NCI-H510A (cell line): Measurements from ENCODE around the gene R3HDM2.
"Not testable (repeated sequence)": the region's sequence is repeated elsewhere in the genome, so short reads cannot be mapped to it uniquely, and the experiment has no call there.

Experiments used
- DNase-seq: peaks from one replicate; lab custom pipeline; 2025; lab: John Stamatoyannopoulos, UW

R3HDM2 gene

DNA sequence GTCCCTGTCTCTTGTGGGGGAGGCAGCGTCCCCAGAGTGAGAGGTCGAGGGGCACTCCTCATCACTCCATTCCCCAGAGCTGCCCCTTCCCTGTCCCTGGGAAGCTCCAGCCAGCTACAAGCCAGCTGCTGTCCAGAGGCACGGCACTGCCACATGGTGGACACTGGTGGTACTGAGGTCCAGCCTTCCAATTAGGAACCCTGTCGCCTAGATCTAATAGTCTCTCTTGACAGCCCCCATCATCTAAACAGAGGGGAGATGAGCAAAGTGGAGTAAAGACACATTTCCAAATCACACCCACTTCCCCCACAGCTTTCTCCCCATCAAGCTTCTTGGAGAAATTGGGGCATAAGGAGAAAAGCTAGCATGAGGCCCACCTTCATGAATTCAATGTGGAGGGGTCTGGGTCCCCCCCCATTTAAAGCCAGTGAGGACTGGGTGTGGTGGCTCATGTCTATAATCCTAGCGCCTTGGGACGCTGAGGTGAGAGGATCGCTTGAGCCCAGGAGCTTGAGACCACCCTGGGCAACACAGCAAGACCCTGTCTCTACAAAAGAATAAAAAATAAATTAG lies 22.2 kb upstream of the R3HDM2 start:
- peak; percentile 40 for DNase-seq

DNA sequence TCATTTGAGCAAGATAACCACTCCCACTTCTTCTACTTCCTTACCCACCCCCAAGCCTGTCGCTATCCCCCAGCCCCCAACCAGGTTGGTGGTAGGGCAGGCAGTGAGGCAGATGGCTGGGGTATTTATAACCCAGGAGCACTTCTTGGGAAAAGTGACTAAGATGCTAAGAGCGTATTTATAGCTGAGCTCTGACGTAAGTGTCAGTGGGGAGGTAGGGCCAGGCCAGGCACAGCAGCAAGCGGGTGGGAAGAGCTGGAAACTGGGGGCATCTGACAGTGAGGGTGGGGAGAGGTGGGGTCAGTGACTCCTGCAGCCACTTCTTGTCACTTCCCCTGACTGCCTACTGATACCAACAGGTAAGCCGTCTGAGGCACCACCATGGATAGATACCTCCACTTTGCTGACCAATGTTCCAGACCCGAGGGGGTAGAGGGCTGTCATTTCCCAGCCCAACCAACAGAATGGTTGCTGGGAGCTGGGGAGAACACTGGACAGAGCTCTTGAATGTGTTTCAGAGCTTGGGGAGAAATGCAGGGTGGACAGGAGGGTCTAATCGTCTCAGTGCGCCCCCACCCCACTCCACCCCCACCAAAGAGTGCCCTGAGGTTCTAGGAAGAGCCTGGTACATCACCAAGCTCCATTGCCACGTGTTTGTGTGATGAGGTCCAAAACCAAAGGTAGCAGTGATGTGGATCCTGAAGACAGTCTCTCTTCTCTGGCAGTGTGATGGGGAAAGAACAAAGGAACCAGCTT lies 21.5 kb upstream of the R3HDM2 start:
- DNase-seq = no peak

DNA sequence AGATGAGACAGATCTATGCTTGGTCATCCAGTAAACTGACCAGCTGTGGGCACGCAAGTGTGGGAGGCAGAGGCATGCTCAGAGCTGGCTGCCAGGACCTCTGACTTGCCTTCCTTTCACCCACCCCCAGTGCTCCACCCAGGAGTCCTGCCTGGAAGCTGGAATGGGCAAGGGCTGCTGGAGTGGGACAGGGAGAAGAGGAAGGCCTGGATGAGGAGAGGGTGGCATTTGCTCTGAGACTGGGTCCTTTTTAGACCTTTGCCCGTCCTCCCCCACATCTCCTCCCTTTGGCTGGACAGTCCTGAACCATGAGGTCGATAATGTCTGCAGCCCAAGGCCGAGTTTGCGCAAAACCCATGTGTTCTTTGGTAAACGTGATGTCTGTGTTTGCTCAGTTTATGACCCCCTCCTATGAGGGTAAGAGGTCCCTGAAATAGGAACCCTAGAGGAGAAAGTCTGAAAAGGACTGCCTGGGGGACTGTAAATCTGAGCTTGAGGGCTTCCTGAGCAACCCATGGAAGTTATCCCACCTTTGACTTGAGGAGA lies 20.5 kb upstream of the R3HDM2 start:
- DNase-seq = no peak

DNA sequence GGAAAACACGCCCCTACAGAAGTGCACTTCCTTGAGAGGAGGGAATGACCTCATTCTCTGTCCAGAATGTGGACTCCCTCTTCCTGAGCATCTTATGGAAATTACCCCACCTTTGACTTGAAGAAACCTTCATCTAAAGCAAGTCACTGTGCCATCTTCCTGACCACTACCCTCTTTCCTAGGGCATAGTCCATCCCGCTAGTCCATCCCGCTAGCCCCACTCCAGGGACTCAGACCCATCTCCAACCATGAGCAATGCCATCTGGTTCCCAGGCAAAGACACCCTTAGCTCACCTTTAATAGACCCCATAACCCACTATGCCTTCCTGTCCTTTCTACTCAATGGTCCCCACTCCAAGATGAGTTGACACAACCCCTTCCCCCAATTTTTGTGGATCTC lies 19.2 kb upstream of the R3HDM2 start:
- no peak for DNase-seq

DNA sequence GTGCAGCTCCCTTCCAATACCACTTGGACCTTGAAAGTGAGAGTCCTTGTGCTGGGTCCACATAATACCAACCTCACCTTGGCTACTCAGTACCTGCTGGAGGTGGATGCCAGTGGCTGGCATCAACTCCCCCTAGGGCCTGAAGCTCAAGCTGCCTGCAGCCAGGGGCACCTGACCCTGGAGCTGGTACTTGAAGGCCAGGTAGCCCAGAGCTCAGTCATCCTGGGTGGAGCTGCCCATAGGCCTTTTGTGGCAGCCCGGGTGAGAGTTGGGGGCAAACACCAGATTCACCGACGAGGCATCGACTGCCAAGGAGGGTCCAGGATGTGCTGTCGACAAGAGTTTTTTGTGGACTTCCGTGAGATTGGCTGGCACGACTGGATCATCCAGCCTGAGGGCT lies 18.5 kb upstream of the R3HDM2 start:
- no peak for DNase-seq

DNA sequence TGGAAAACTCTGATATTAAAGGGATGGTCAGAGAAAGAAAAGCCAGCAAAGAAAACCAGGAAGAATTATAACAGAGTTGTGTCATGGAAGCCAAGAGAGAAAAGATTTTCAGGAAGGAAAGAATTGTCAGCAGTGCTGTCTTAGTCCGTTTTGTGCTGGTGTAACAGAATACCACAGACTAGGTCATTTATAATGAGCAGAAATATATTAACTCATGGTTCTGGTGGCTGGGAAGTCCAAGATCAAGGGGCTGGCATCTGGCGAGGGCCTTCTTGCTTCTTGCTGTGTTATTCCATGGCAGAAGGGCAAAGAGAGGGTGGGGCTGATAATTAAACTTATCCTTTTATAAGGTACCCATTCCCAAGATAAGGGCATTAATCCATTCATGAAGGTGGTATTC lies 17.8 kb upstream of the R3HDM2 start:
- no peak for DNase-seq

DNA sequence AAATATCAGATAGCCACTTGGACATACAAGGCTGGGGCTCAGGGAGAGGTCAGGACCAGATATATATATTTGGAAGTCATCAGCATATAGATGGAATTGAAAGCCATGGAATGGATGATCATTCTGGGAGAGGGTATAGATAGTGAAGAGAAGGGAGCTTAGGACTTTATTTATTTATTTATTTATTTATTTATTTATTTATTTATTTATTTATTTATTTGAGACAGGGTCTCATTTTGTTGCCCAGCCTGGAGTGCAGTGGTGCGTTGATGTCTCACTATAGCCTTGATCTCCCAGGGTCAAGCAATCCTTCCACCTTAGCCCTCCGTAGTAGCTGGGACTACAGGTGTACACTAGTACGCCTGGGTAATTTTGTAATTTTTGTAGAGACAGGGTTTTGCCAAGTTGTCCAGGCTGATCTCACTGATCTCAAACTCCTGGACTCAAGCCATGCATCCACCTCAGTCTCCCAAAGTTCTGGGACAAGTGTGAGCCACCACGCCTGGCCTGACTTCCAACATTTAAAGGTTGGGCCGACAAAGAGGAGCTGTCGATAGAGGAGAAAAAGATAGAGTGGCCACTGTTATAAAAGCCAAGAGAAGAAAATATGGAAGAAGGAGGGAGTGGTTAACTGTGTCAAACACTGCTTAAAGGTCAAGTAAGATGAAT lies 15.6 kb upstream of the R3HDM2 start:
- DNase-seq = no peak

DNA sequence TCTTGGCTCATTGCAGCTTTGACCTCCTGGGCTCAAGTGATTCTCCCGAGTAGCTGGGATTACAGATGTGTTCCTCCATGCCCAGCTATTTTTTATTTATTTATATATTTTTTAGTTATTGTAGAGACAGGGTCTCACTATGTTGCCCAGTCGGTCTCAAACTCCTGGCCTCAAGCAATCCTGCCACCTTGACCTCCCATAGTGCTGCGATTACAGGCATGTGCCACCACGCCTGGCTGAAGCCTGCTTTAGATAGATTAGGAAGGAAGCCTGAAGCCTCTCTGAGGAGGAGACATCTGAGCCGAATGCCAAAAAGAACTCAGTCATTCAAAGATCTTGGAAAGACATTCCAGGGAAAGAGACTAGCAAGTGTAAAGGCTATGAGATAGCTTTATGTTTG lies 13.9 kb upstream of the R3HDM2 start:
- DNase-seq = no peak

DNA sequence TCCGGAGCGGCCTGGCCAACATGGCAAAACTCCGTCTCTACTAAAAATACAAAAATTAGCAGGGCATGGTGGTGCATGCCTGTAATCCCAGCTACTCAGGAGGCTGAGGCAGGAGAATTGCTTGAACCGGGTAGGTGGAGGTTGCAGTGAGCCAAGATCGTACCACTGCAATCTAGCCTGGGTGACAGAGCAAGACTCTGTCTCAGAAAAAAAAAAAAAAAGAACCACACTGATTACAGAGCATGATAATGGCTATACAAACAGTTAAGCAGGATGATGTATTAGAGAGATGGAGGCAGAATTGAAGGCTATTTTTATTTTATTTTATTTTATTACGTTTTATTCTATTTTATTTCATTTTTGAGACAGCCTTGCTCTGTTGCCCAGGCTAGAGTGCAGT lies 13.5 kb upstream of the R3HDM2 start:
- not testable (repeated sequence) for DNase-seq

DNA sequence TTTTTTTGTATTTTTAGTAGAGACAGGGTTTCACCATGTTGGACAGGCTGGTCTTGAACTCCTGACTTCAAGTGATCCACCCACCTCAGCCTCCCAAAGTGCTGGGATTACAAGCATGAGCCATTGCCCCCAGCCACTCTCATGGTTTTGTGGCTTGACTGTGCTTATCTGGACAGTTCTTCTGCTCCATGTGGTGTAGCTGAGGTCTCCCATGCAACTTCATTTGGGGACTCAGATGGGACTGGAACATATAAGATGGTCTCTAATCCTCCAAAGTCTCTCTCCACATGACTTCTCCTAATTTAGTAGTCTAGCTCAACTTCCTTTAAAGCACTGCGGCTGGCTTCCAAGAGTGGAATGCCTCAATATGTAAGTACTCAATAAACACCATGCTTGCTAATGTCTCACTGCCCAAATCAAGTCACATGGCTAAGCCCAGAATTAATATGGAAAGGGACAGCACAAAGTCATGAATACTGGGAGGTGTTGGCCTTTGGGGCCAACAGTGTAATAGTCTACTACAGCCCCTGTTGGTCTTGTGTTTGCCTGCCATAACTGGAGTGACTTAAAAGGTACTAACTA lies 11.1 kb upstream of the R3HDM2 start:
- no peak for DNase-seq

DNA sequence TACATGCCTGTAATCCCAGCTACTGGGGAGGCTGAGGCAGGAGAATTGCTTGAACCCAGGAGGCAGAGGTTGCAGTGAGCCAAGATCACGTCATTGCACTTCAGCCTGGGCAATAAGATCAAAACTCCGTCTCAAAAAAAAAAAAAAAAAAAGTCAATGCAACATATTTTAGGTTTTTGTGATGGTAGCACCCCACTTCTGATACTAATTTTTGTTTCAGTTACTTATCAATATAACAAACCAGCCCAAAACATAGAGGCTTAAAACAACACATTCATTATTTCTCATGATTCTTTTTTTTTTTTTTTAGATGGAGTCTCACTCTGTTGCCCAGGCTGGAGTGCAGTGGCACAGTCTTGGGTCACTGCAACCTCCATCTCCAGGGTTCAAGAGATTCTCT lies 10.6 kb upstream of the R3HDM2 start:
- not testable (repeated sequence) for DNase-seq

DNA sequence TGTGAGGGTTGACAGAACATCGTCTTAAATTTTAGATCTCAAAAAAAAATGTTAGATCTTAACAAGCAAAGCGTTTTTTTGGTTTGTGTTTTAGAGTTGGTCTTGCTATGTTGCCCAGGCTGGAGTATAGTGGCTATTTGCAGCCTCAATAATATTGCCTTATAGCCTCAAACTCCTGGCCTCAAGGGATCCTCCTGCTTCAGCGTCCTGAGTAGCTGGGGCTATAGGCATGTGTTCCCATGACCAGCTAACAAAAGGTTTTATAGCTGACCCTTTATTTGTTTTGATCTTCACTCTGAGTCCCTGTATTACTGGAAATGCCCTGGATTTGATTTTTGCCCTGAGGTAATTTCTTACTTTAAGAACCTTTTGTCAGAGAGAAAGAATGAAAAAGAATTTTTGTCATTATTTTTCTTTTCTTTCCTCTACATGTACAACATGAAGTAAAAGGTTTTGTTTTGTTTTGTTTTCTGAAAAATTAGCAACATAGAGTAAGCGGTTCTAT lies 9.0 kb upstream of the R3HDM2 start:
- no peak for DNase-seq

DNA sequence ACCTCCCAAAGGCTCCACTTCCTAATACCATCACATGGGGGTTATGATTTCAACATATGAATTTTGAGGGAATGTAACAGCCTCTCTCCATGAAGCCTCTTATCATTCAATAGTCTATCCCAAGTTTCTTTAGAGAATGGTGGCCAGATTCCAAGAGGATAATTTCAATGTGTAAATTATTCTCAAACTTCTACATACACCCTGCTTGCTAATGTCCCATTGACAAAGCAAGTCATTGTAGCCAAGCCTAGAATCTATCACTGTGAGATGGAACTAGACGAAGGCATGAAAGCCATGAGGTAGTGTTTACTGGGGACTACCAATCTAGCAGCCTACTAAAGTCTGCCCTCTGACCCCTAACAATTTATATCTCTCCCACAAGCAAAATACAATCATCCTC lies 7.6 kb upstream of the R3HDM2 start:
- DNase-seq = no peak

DNA sequence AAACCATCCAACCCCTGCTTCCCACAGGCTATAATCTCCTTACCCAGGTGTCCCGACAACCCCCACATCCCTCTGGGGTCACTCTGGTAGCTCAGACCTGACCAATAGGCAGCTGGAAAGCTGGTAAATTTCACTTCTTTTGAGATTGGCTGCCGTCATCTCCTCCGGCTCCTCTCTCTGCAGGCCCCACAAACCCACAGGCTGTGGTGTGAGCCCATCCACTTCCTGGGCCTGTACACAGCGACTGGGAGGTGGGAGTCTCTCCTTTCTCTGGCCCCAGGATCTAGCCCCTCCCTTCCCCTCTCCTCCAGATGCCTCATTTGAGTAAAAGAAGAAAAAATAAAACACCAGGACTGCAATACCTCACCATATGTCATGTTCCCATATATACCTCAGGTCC lies 4.5 kb upstream of the R3HDM2 start:
- DNase-seq = no peak

DNA sequence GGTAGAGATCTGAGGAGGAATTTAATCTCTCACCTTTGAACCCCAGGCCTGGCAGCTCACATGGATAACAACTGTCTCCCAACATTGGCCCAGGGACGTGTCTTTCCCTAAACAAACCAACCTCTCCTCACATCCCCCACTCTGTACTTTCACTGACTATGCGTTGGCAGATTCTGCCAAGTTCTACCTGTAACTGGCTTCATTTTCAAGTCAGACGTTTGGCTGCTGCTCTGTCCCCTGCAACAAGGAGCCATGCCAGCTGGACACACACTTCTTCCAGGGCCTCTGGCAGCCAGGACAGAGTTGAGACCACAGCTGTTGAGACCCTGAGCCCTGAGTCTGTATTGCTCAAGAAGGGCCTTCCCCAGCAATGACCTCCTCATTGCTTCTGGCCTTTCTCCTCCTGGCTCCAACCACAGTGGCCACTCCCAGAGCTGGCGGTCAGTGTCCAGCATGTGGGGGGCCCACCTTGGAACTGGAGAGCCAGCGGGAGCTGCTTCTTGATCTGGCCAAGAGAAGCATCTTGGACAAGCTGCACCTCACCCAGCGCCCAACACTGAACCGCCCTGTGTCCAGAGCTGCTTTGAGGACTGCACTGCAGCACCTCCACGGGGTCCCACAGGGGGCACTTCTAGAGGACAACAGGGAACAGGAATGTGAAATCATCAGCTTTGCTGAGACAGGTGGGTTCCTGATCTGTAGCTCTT lies 3.8 kb upstream of the R3HDM2 start, which contains the start of gene INHBC:
Gene INHBC, plus strand, starts transcription at position 268 of the 707 bp plus-strand sequence. Its CDS starts 103 bp downstream, at position 371.
- DNase-seq = no peak

DNA sequence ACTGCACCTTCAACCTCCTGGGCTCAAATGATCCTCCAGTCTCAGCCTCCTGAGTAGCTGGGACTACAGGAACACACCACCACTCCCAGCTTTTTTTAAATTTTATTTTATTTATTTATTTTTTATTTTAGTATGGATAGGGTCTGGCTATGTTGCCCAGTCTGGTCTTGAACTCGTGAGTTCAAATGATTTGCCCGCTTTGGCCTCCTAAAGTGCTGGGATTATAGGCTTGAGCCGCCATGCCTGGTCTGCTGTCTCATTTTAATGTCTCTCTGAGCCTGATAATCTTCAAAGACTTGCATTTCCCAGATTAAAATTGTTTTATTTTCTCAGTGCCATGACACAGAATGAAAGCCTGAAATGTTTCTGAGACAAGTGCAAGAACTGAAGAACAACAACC lies 2.5 kb upstream of the R3HDM2 start:
- no peak for DNase-seq

DNA sequence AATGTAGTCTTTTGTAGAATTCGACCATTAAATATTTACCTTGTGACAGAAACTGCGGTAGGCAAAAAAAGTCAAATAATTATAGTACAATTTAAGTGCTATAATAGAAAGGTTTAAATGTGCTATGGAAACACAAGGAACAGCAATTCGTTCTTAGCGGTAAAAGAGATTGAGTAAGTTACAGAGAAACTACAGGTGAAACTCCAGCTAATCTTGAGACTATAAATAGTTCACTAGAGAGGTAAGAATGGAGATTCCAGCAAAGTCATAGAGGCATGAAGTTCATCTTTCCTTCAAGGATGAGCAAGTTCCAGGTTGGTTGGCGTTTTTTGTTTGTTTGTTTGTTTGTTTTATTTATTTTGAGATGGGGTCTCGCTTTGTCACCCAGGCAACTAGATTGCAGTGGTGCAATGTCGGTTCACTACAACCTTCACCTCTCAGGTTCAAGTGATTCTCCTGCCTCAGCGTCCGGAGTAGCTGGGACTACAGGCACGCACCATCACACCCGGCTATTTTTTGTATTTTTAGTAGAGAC lies 878 bp upstream of the R3HDM2 start:
- no peak for DNase-seq

DNA sequence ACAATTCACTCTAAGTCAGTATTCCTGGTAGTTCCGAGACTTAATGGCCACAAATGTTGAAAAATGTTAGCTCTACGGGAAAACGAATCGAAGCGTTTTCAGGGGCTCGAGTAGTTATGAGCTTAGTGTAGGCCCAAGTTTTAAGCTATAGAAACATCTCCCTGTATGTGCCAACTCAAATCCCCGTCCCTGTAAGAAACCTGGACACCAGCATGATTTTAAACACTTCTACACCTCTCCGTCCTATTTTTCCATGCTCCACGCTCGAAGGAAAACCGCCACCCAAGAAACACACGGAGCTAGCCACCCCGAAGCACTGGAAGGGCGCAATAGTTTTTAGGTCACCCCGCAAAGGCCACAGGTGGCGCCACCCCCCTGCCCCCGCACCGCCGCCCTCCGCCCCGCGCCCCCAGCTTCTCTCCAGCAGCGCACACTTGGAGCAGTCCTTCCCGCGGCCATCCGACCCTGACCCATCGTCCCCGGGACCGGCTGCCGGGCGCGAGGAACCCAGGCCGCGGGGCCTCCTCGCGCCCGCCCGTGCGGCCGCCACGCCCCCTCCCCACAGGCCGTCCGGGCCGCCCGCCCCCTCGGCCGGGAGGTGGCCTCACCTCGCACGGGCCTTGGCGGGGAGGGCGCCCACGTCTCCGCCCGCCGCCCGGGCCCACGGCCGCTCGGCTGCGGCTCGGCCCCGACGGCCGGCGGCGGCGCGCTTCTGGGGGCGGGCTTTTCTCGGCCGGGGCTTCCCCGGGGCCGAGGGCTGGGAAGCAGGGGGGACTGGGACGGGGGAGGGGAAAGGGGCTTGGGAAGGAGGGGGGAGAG lies 522 bp downstream of the R3HDM2 start:
- peak; percentile 85 for DNase-seq

DNA sequence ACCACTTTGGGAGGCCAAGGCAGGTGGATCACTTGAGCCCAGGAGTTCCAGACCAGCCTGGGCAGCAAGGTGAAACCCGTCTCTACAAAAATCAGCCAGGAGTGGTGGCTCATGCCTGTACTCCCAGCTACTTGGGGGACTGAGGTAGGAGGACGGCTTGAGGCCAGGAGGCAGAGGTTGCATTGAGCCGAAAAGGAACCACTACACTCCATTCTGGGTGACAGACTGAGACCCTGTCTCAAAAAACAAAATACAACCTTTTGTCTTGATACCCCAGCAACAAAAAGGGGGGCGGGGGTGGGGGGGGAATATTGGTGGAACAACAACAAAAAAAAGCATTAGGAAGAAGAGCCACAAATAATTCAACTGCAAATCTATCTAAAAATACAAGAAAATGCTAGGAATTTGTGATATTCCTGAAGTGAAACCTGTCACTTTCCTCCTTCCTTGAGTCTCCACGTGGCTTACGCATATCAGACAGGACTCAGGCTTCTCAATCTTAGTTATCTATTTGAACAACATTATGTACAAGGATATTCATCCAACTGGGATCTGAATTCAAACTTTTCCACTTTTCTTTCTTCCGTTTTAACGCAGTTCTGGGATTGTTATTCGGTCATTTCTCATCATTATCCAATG lies 1.3 kb downstream of the R3HDM2 start:
- no peak for DNase-seq

DNA sequence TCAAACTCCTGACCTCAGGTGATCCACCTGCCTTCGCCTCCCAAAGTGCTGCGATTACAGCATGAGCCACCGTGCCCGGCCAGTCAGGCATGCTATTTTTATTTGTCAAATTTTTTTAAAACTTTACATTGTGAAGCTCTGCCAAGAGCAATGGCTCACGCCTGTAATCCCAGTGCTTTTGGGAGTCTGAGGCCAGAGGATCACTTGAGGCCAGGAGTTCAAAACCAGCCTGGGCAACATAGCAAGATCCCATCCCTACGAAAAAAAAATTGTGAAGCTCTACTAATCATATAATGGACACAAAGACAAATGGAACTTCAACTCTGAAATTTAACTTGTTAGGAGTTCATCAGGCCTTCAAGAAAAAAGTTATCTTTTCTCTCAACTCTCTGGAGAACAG lies 1.9 kb downstream of the R3HDM2 start:
- DNase-seq = no peak
